ENCODE measurements around the gene PDGFC. TPM values are rescaled to one million over a fixed set of nuclear protein-coding genes. Genes with fewer than 3 reads are reported as not detected.

PDGFC gene
- total and polyA plus RNA-seq, 8 donors, result 4.9 to 39.8 (median 10.8) TPM

DNA sequence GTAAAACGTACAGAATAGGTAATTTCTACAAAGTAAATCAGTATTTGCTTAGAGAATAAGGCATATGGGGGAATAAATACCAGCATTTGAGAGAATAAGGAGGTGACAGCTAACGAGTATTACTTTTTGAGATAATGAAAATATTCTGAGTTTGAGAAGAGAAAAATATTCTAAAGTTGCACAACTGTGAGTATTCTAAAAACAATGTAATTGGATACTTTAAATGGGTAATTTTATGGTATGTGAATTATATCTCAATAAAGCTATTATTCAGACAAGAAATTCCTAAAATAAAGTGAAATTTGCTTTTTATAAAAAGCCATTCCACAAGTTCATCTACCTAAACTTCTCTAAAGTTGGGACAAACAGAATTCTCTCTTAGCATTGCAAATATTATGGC is 62.6 kb downstream of the PDGFC start:
- no peak for DNase-seq
- Histone ChIP-seq H3K4me1 (peaks cover 0 to 31% (median 15%) of the 10 kb centered on the region in 4 donors), H3K27ac (no peak overlapping the region), H3K9me3 (peaks cover 0 to 8% (median 0%) of the 10 kb centered on the region in 4 donors), H3K27me3 (no peaks in the 10 kb centered on the region), H3K36me3 (no peaks in the 10 kb centered on the region), H3K4me3 (no peak overlapping the region)
- TF ChIP-seq, protein P1, sequence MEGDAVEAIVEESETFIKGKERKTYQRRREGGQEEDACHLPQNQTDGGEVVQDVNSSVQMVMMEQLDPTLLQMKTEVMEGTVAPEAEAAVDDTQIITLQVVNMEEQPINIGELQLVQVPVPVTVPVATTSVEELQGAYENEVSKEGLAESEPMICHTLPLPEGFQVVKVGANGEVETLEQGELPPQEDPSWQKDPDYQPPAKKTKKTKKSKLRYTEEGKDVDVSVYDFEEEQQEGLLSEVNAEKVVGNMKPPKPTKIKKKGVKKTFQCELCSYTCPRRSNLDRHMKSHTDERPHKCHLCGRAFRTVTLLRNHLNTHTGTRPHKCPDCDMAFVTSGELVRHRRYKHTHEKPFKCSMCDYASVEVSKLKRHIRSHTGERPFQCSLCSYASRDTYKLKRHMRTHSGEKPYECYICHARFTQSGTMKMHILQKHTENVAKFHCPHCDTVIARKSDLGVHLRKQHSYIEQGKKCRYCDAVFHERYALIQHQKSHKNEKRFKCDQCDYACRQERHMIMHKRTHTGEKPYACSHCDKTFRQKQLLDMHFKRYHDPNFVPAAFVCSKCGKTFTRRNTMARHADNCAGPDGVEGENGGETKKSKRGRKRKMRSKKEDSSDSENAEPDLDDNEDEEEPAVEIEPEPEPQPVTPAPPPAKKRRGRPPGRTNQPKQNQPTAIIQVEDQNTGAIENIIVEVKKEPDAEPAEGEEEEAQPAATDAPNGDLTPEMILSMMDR (IDR thresholded peaks at IDR 0.05), result no peak
- no peak for TF ChIP-seq POLR2A (IDR thresholded peaks at IDR 0.05)
- no peak for TF ChIP-seq EP300 (IDR thresholded peaks at IDR 0.05)
- TF ChIP-seq POLR2AphosphoS5 (IDR thresholded peaks at IDR 0.05), result no peak
- 70 to 84% (median 79%) methylated on average over 2 of the region's 2 CpGs for WGBS, 5 donors
- intact Hi-C loops (cut with DNase I; ENCODE audit: low total_unique reads), result no loop called here

DNA sequence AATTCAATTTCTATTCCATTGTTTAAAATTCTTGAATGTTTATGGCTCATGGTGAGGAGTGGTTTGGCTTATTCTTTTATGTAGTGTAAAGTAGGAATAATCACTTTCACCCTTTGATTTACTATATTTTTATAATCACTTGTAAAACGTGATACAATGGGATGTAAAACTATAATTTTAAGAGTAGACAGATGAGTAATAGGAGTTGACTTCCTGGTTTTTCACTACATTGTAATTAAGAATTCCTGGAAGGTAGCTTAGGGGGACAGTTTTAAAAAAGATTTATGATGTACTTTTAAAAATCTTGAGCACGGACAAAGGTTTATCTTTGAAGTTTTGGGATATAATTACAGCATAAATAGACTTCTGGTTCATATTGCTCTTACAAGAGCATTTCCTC is 65.3 kb downstream of the PDGFC start:
- H3K4me3 ChIP-seq, result no peak overlapping the region
- no peaks in the 10 kb centered on the region for H3K36me3 ChIP-seq
- no peak for DNase-seq
- TF ChIP-seq POLR2AphosphoS5 (IDR thresholded peaks at IDR 0.05), result no peak
- TF ChIP-seq POLR2A (IDR thresholded peaks at IDR 0.05), result no peak
- TF ChIP-seq EP300 (IDR thresholded peaks at IDR 0.05), result no peak
- TF ChIP-seq, protein P1 (IDR thresholded peaks at IDR 0.05), result no peak
- no peaks in the 10 kb centered on the region for H3K9me3 ChIP-seq
- WGBS, 5 donors, result 45 to 49% (median 46%) methylated on average over 2 of the region's 2 CpGs
- peaks cover 0 to 38% (median 15%) of the 10 kb centered on the region in 4 donors for H3K4me1 ChIP-seq
- H3K27me3 ChIP-seq, result no peaks in the 10 kb centered on the region
- no peak overlapping the region for H3K27ac ChIP-seq
- intact Hi-C loops (cut with DNase I; ENCODE audit: low total_unique reads), result no loop called here

DNA sequence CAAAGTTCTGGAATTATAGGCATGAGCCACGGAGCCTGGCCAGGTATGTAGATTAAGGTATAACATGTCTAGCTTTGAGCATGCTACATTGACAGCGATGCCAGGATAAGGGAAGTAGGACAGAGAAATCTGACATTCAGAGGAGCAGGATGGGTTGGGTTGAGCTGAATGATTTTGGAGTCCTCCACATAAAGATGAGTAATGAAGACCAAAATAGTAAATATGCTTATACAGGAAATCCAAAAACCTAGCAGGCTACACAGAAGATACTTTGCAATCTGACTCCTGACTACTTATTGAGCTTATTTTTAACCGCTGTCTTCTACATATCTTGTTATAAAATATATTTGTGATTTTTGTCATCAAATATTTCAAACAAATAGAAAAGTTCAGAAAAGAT is 69.7 kb downstream of the PDGFC start:
- Histone ChIP-seq H3K27ac (no peak overlapping the region), H3K4me1 (peaks cover 0 to 39% (median 11%) of the 10 kb centered on the region in 4 donors), H3K9me3 (no peaks in the 10 kb centered on the region), H3K36me3 (no peaks in the 10 kb centered on the region), H3K27me3 (no peaks in the 10 kb centered on the region), H3K4me3 (no peak overlapping the region)
- no peak for TF ChIP-seq POLR2AphosphoS5 (IDR thresholded peaks at IDR 0.05)
- TF ChIP-seq, protein P1 (IDR thresholded peaks at IDR 0.05), result no peak
- WGBS, 5 donors, result 84 to 94% (median 90%) methylated on average over 3 of the region's 3 CpGs
- no peak for DNase-seq
- intact Hi-C loops (cut with DNase I; ENCODE audit: low total_unique reads), result no loop called here

DNA sequence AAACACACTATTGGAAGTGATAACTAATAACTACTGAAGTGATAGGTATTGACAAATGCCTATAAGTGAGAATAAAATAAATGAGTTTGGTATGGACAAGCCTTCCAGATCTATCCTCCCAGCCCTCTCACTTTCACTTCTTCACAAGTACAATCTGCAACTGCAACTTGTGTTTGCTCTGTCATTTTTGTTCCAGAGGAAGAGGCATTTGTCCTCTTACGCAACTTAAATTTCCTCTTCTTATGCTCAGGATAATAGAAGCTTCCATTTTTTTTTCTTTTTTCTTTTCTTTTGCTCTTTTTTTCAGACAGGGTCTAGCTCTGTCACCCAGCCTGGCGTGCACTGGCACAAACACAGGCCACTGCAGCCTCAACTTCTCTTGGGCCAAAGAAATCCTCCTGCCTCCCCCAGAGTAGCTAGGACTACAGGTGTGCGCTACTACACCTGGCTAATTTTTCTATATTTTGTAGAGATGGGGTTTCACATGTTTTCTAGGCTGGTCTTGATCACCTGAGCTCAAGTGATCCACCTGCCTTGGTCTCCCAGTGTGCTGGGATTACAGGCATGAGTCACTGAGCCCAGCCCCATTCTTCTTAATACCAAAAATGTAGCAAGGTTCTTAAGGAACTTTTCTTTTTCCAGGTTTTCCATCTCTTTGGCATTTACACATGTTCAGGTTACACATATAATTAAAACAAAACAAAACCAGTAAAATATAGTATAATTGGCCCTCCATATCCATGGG is 73.1 kb downstream of the PDGFC start:
- 57 to 83% (median 62%) methylated on average over 3 of the region's 3 CpGs for WGBS, 5 donors
- intact Hi-C loops (cut with DNase I; ENCODE audit: low total_unique reads), result no loop called here
- no peak for DNase-seq
- Histone ChIP-seq H3K4me3 (no peak overlapping the region), H3K27ac (no peak overlapping the region), H3K36me3 (no peaks in the 10 kb centered on the region), H3K4me1 (peaks cover 0 to 22% (median 2%) of the 10 kb centered on the region in 4 donors), H3K9me3 (no peaks in the 10 kb centered on the region), H3K27me3 (no peaks in the 10 kb centered on the region)
- TF ChIP-seq POLR2AphosphoS5 (IDR thresholded peaks at IDR 0.05) (no peak), EP300 (IDR thresholded peaks at IDR 0.05) (no peak), POLR2A (IDR thresholded peaks at IDR 0.05) (no peak)
- TF ChIP-seq, protein P1 (IDR thresholded peaks at IDR 0.05), result no peak

Measured in stomach (tissue), 9 donors.